Renal cortex interstitium (tissue), 11 donors: ENCODE results near the gene LRMDA. TPM values are rescaled to one million over a fixed set of nuclear protein-coding genes. Genes with fewer than 3 reads are reported as not detected.
"Not testable (repeated sequence)": the region's sequence is repeated elsewhere in the genome, so short reads cannot be mapped to it uniquely, and the experiment has no call there.

Experiments
- DNase-seq, 11 donors: peaks; one replicate each; pipeline ENCODE4 v3.0.0-alpha.2; 2013; ENCODE audit warnings: low read depth in 9 of 11, low spot score in 4 of 11; ENCODE audit errors: extremely low read depth in 1 of 11
- polyA plus RNA-seq, 3 donors: library from polyadenylated mRNA; unstranded; fragments of 120-200 nt; gene quantifications; one replicate each; pipeline ENCODE4 v1.2.1, GENCODE V29; 2013; ENCODE audit not compliant: insufficient read length in 3 of 3

LRMDA gene
- polyA plus RNA-seq, 3 donors, result 17.1 to 22.3 (median 21.0) TPM

- DNase-seq, result no peak
Measured at GRCh38 chr10:76055963-76056362, 624.5 kb downstream of the LRMDA start.

GRCh38 chr10:76060993-76061392 is 629.6 kb downstream of the LRMDA start:
- DNase-seq, result not testable (repeated sequence)

- DNase-seq, result no peak
Measured at GRCh38 chr10:76066457-76066856, 635.0 kb downstream of the LRMDA start.

- no peak for DNase-seq
Measured at GRCh38 chr10:76067447-76067846, 636.0 kb downstream of the LRMDA start.

GRCh38 chr10:76068856-76069255 is 637.4 kb downstream of the LRMDA start:
- DNase-seq, result no peak

- no peak for DNase-seq
Measured at GRCh38 chr10:76070916-76071315, 639.5 kb downstream of the LRMDA start.

GRCh38 chr10:76071653-76072365 is 640.4 kb downstream of the LRMDA start:
- peak in 7 of 11 donors; percentile 56 to 83 (median 75) for DNase-seq

- DNase-seq, result no peak
Measured at GRCh38 chr10:76072384-76072783, 641.0 kb downstream of the LRMDA start.

GRCh38 chr10:76073524-76073923 is 642.1 kb downstream of the LRMDA start:
- no peak for DNase-seq

GRCh38 chr10:76074659-76075058 is 643.2 kb downstream of the LRMDA start:
- DNase-seq, result no peak

- no peak for DNase-seq
Measured at GRCh38 chr10:76080451-76080850, 649.0 kb downstream of the LRMDA start.

- DNase-seq, result no peak
Measured at GRCh38 chr10:76080991-76081390, 649.6 kb downstream of the LRMDA start.

- DNase-seq, result no peak
Measured at GRCh38 chr10:76082232-76082631, 650.8 kb downstream of the LRMDA start.

GRCh38 chr10:76082956-76083355 is 651.5 kb downstream of the LRMDA start:
- no peak for DNase-seq

GRCh38 chr10:76085002-76085816 is 653.8 kb downstream of the LRMDA start:
- no peak for DNase-seq

- no peak for DNase-seq
Measured at GRCh38 chr10:76085817-76086167, 654.4 kb downstream of the LRMDA start.

GRCh38 chr10:76086170-76086760 is 654.8 kb downstream of the LRMDA start:
- no peak for DNase-seq

- DNase-seq, result peak in 7 of 11 donors; percentile 43 to 64 (median 53)
Measured at GRCh38 chr10:76086761-76087639, 655.6 kb downstream of the LRMDA start.

- DNase-seq, result no peak
Measured at GRCh38 chr10:76088008-76088407, 656.6 kb downstream of the LRMDA start.
